HEK293T (cell line): Measurements from ENCODE around the gene NOD1.

ENCODE experiments used
- BHLHE40 ChIP-seq: fragments of 450-650 bp; IDR thresholded peaks from 2 replicates; pipeline ENCODE4 v1.6.1; 2016; ENCODE audit warnings: mild to moderate bottlenecking, moderate library complexity, borderline replicate concordance
- TARDBP ChIP-seq: fragments of 450-650 bp; IDR thresholded peaks from 2 replicates; pipeline ENCODE4 v1.6.1; 2016

- no peak for TF ChIP-seq BHLHE40
- TF ChIP-seq TARDBP: no peak
These were observed 98.8 kb downstream of the NOD1 start for GRCh38 chr7:30379741-30380140.
